Epithelial cell of esophagus (primary cell): ENCODE data around the gene SMIM22.

Source experiments
- DNase-seq: peaks from one replicate; pipeline ENCODE4 v3.0.0; 2010; ENCODE audit warnings: low read depth
- H3K4me3 ChIP-seq: 2 replicates; pipeline ENCODE4 v1.5.1; 2011; ENCODE audit warnings: mild to moderate bottlenecking, low read length, control low read depth
- TF ChIP-seq, protein P1 (sequence below): IDR thresholded peaks from 2 replicates; pipeline ENCODE4 v1.5.1; 2011; ENCODE audit warnings: low read depth, mild to moderate bottlenecking, low read length, control low read depth, inconsistent platforms; ENCODE audit not compliant: insufficient read depth; ENCODE audit errors: missing control alignments

The SMIM22 gene

GRCh38 chr16:4811242-4811641 lies 16.1 kb downstream of the SMIM22 start:
- H3K4me3 ChIP-seq: no peak overlapping the region
- no peak for DNase-seq
- TF ChIP-seq, protein P1, sequence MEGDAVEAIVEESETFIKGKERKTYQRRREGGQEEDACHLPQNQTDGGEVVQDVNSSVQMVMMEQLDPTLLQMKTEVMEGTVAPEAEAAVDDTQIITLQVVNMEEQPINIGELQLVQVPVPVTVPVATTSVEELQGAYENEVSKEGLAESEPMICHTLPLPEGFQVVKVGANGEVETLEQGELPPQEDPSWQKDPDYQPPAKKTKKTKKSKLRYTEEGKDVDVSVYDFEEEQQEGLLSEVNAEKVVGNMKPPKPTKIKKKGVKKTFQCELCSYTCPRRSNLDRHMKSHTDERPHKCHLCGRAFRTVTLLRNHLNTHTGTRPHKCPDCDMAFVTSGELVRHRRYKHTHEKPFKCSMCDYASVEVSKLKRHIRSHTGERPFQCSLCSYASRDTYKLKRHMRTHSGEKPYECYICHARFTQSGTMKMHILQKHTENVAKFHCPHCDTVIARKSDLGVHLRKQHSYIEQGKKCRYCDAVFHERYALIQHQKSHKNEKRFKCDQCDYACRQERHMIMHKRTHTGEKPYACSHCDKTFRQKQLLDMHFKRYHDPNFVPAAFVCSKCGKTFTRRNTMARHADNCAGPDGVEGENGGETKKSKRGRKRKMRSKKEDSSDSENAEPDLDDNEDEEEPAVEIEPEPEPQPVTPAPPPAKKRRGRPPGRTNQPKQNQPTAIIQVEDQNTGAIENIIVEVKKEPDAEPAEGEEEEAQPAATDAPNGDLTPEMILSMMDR: no peak

DNA sequence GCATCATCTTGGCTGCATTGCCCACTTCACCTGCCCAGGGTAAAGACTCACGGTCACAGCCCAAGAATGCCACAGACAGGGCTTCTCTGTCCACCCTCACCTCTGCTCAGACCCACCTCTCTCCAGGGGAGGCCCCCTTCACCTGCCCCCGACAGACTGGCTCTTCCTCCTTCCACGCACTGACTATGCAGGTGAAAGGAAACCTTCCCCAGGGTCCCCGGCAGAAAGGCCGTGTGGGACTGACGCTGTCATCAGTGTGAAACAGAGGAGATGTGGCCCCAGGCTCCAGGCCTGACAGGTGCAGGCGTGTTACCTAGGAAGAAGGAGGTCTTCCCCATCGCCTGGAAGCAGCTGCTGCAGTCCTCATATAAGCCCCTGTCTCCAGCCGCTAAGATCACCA lies 16.6 kb downstream of the SMIM22 start:
- no peak for DNase-seq
- TF ChIP-seq, protein P1: no peak
- no peak overlapping the region for H3K4me3 ChIP-seq

- DNase-seq: no peak
- H3K4me3 ChIP-seq: no peak overlapping the region
- TF ChIP-seq, protein P1: no peak
Observed at GRCh38 chr16:4813251-4814003, 18.3 kb downstream of the SMIM22 start.

GRCh38 chr16:4814046-4814445 lies 18.9 kb downstream of the SMIM22 start:
- H3K4me3 ChIP-seq: no peak overlapping the region
- no peak for DNase-seq
- TF ChIP-seq, protein P1: no peak

DNA sequence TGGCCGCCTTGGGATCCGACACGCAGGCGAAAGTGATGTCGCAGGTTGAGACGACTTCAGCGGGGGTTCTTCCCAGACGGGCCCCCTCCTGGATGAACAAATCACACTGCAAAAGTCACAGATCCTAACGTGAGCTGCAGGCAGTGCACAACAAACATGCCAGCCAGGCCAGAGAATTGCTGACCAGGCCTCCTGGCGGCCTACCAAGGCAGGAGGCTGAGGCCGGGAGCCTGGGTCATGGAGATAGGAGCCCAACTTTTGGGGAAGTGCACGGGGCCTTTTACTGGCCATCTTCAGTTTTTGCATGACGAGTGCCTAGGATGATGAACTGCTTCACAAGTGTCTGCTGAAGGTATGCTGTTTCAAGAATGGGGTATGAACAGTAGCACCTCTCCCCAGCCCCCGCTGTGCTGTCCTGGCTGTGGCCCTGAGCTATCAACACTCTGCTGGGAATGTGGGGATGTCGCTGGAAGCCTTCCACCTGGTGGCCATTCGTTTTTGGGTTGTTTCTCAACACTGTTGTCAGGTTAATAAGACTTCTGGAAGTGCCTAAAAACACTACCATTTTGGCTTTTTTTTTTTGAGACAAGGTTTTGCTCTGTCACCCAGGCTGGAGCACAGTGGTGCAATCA lies 19.5 kb downstream of the SMIM22 start:
- TF ChIP-seq, protein P1: no peak
- no peak for DNase-seq
- H3K4me3 ChIP-seq: no peak overlapping the region

- DNase-seq: no peak
- TF ChIP-seq, protein P1: no peak
- H3K4me3 ChIP-seq: no peak overlapping the region
Observed at GRCh38 chr16:4820652-4821051, 25.5 kb downstream of the SMIM22 start.
